HCT116 (cell line): ENCODE measurements around the gene DLG5.

Experiments used
- ATF3 ChIP-seq: IDR thresholded peaks from 2 replicates; pipeline ENCODE4 v1.6.1; 2012
- EZH2phosphoT487 ChIP-seq: fragments of 200-600 bp; IDR thresholded peaks from 2 replicates; pipeline ENCODE4 v1.6.1; 2018; ENCODE audit warnings: antibody characterized with exemption, borderline replicate concordance

GRCh38 chr10:77843264-77843663, 83.3 kb downstream of the DLG5 start:
- TF ChIP-seq EZH2phosphoT487 (no peak), ATF3 (no peak)
